Embryonic facial prominence (tissue), 1 donor: ENCODE results near the gene WDR35.

Source experiments
- DNase-seq: peaks from one replicate; pipeline ENCODE4 v3.0.0-alpha.2; 2016; ENCODE audit errors: extremely low spot score

Gene WDR35

GRCh38 chr2:20011276-20012031 lies 21.5 kb upstream of the WDR35 start:
- no peak for DNase-seq

GRCh38 chr2:20008703-20009102 lies 18.8 kb upstream of the WDR35 start:
- no peak for DNase-seq

- DNase-seq = no peak
Observed at GRCh38 chr2:20005891-20006470, 16.1 kb upstream of the WDR35 start.

GRCh38 chr2:20005067-20005627 lies 15.2 kb upstream of the WDR35 start:
- no peak for DNase-seq

- no peak for DNase-seq
Observed at GRCh38 chr2:20001361-20001863, 11.5 kb upstream of the WDR35 start.

- no peak for DNase-seq
Observed at GRCh38 chr2:19993731-19994130, 3.8 kb upstream of the WDR35 start.

- no peak for DNase-seq
Observed at GRCh38 chr2:19991895-19992294, 2.0 kb upstream of the WDR35 start.

GRCh38 chr2:19990416-19990728 lies 467 bp upstream of the WDR35 start:
- no peak for DNase-seq

GRCh38 chr2:19989342-19989666 lies 601 bp downstream of the WDR35 start:
- DNase-seq = no peak

- no peak for DNase-seq
Observed at GRCh38 chr2:19988600-19988999, 1.3 kb downstream of the WDR35 start.

- DNase-seq = no peak
Observed at GRCh38 chr2:19987936-19988335, 2.0 kb downstream of the WDR35 start.

GRCh38 chr2:19982268-19982667 lies 7.6 kb downstream of the WDR35 start:
- DNase-seq = no peak

- no peak for DNase-seq
Observed at GRCh38 chr2:19979932-19980331, 10.0 kb downstream of the WDR35 start.

- DNase-seq = no peak
Observed at GRCh38 chr2:19973466-19973865, 16.4 kb downstream of the WDR35 start.

GRCh38 chr2:19971691-19972090 lies 18.2 kb downstream of the WDR35 start:
- DNase-seq = no peak

GRCh38 chr2:19963386-19963785 lies 26.5 kb downstream of the WDR35 start:
- DNase-seq = no peak

- peak; percentile 63 for DNase-seq
Observed at GRCh38 chr2:19955544-19956422, 34.1 kb downstream of the WDR35 start.

GRCh38 chr2:19949071-19949470 lies 40.8 kb downstream of the WDR35 start:
- no peak for DNase-seq

- no peak for DNase-seq
Observed at GRCh38 chr2:19947184-19947940, 42.5 kb downstream of the WDR35 start.

- no peak for DNase-seq
Observed at GRCh38 chr2:19944205-19944845, 45.6 kb downstream of the WDR35 start.

GRCh38 chr2:19943189-19943588 lies 46.7 kb downstream of the WDR35 start:
- no peak for DNase-seq
